ENCODE results near the gene CDK17. TPM values are rescaled to one million over a fixed set of nuclear protein-coding genes. Genes with fewer than 3 reads are reported as not detected.

The CDK17 gene
- total and polyA plus RNA-seq, 2 of the 8 experiments (the other 6 are each of a cell fraction or from before 2014, with no cell fraction given) = 5.8 to 20.0 TPM

DNA sequence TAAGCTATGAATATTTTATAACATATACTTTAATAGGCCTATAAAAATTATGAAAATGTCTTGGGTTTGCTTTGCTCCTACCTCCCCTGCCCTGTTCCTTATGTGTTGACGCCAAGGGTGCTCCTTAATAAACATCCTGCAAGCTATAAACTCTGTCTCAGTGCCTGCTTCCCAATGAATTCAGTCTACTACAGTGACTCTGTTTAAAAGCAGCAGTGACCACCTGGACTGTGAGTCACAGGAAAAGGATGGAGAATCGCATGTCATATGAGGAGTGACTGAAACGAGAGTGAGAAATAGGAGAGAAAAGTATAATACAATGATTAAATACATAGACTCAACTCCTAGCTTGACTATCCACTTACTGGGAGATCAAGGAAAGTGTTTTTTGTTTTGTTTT lies 48.1 kb upstream of the CDK17 start (continued):
- TF ChIP-seq, protein P1, sequence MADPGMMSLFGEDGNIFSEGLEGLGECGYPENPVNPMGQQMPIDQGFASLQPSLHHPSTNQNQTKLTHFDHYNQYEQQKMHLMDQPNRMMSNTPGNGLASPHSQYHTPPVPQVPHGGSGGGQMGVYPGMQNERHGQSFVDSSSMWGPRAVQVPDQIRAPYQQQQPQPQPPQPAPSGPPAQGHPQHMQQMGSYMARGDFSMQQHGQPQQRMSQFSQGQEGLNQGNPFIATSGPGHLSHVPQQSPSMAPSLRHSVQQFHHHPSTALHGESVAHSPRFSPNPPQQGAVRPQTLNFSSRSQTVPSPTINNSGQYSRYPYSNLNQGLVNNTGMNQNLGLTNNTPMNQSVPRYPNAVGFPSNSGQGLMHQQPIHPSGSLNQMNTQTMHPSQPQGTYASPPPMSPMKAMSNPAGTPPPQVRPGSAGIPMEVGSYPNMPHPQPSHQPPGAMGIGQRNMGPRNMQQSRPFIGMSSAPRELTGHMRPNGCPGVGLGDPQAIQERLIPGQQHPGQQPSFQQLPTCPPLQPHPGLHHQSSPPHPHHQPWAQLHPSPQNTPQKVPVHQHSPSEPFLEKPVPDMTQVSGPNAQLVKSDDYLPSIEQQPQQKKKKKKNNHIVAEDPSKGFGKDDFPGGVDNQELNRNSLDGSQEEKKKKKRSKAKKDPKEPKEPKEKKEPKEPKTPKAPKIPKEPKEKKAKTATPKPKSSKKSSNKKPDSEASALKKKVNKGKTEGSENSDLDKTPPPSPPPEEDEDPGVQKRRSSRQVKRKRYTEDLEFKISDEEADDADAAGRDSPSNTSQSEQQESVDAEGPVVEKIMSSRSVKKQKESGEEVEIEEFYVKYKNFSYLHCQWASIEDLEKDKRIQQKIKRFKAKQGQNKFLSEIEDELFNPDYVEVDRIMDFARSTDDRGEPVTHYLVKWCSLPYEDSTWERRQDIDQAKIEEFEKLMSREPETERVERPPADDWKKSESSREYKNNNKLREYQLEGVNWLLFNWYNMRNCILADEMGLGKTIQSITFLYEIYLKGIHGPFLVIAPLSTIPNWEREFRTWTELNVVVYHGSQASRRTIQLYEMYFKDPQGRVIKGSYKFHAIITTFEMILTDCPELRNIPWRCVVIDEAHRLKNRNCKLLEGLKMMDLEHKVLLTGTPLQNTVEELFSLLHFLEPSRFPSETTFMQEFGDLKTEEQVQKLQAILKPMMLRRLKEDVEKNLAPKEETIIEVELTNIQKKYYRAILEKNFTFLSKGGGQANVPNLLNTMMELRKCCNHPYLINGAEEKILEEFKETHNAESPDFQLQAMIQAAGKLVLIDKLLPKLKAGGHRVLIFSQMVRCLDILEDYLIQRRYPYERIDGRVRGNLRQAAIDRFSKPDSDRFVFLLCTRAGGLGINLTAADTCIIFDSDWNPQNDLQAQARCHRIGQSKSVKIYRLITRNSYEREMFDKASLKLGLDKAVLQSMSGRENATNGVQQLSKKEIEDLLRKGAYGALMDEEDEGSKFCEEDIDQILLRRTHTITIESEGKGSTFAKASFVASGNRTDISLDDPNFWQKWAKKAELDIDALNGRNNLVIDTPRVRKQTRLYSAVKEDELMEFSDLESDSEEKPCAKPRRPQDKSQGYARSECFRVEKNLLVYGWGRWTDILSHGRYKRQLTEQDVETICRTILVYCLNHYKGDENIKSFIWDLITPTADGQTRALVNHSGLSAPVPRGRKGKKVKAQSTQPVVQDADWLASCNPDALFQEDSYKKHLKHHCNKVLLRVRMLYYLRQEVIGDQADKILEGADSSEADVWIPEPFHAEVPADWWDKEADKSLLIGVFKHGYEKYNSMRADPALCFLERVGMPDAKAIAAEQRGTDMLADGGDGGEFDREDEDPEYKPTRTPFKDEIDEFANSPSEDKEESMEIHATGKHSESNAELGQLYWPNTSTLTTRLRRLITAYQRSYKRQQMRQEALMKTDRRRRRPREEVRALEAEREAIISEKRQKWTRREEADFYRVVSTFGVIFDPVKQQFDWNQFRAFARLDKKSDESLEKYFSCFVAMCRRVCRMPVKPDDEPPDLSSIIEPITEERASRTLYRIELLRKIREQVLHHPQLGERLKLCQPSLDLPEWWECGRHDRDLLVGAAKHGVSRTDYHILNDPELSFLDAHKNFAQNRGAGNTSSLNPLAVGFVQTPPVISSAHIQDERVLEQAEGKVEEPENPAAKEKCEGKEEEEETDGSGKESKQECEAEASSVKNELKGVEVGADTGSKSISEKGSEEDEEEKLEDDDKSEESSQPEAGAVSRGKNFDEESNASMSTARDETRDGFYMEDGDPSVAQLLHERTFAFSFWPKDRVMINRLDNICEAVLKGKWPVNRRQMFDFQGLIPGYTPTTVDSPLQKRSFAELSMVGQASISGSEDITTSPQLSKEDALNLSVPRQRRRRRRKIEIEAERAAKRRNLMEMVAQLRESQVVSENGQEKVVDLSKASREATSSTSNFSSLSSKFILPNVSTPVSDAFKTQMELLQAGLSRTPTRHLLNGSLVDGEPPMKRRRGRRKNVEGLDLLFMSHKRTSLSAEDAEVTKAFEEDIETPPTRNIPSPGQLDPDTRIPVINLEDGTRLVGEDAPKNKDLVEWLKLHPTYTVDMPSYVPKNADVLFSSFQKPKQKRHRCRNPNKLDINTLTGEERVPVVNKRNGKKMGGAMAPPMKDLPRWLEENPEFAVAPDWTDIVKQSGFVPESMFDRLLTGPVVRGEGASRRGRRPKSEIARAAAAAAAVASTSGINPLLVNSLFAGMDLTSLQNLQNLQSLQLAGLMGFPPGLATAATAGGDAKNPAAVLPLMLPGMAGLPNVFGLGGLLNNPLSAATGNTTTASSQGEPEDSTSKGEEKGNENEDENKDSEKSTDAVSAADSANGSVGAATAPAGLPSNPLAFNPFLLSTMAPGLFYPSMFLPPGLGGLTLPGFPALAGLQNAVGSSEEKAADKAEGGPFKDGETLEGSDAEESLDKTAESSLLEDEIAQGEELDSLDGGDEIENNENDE (IDR thresholded peaks at IDR 0.05; ENCODE audit: insufficient replicate concordance, low read length) = no peak
- no peak for TF ChIP-seq KDM4A (IDR thresholded peaks at IDR 0.05; ENCODE audit: low read depth, low read length, severe bottlenecking)
- TF ChIP-seq SP2 (IDR thresholded peaks at IDR 0.05; ENCODE audit: low read length) = no peak
- no peak for TF ChIP-seq SP4 (IDR thresholded peaks at IDR 0.05; ENCODE audit: low read length)
- no peak for TF ChIP-seq CEBPB (IDR thresholded peaks at IDR 0.05; ENCODE audit: low read depth, low read length)
- no peak for TF ChIP-seq CBX8 (IDR thresholded peaks at IDR 0.05; ENCODE audit: borderline replicate concordance, low read depth, low read length)
- TF ChIP-seq SIRT6 (IDR thresholded peaks at IDR 0.05; ENCODE audit: low read length) = no peak
